Activated T-helper 17 cell treated with anti-CD3 and anti-CD28 coated beads, Interleukin-2, amount 50 U/mL, for 72 hours (primary cell): ENCODE results near the gene IGFBP4. TPM values are rescaled to one million over a fixed set of nuclear protein-coding genes. Genes with fewer than 3 reads are reported as not detected.
"Not testable (repeated sequence)": the region's sequence is repeated elsewhere in the genome, so short reads cannot be mapped to it uniquely, and the experiment has no call there.

Experiments
- ATAC-seq: fragments of 150-1000 bp; cut with Tn5 transposase; replicated peaks from 2 replicates; pipeline ENCODE4 v1.10.0; 2021; ENCODE audit warnings: mild to moderate bottlenecking, moderate library complexity
- H3K27ac Mint-ChIP-seq: one replicate; pipeline ENCODE4 v1.8.0; 2022; ENCODE audit warnings: mixed read lengths
- H3K27me3 Mint-ChIP-seq: one replicate; pipeline ENCODE4 v1.8.0; 2022; ENCODE audit warnings: mixed read lengths
- H3K36me3 Mint-ChIP-seq: one replicate; pipeline ENCODE4 v1.8.0; 2022; ENCODE audit warnings: low read depth, mild to moderate bottlenecking, mixed read lengths
- H3K4me1 Mint-ChIP-seq: one replicate; pipeline ENCODE4 v1.8.0; 2022; ENCODE audit warnings: mixed read lengths
- H3K4me3 Mint-ChIP-seq: one replicate; pipeline ENCODE4 v1.8.0; 2022; ENCODE audit warnings: mild to moderate bottlenecking, mixed read lengths
- H3K9me3 Mint-ChIP-seq: one replicate; pipeline ENCODE4 v1.8.0; 2022; ENCODE audit warnings: mixed read lengths
- total RNA-seq, 2 donors: library from RNA; stranded (reverse); gene quantifications; one replicate each; pipeline ENCODE4 v1.2.3, GENCODE V29; 2022

IGFBP4 gene
- 10 to 100 TPM in 1 of 2 donors, 1 to 10 TPM in 1; 5.3 to 33.8 TPM for total RNA-seq

DNA sequence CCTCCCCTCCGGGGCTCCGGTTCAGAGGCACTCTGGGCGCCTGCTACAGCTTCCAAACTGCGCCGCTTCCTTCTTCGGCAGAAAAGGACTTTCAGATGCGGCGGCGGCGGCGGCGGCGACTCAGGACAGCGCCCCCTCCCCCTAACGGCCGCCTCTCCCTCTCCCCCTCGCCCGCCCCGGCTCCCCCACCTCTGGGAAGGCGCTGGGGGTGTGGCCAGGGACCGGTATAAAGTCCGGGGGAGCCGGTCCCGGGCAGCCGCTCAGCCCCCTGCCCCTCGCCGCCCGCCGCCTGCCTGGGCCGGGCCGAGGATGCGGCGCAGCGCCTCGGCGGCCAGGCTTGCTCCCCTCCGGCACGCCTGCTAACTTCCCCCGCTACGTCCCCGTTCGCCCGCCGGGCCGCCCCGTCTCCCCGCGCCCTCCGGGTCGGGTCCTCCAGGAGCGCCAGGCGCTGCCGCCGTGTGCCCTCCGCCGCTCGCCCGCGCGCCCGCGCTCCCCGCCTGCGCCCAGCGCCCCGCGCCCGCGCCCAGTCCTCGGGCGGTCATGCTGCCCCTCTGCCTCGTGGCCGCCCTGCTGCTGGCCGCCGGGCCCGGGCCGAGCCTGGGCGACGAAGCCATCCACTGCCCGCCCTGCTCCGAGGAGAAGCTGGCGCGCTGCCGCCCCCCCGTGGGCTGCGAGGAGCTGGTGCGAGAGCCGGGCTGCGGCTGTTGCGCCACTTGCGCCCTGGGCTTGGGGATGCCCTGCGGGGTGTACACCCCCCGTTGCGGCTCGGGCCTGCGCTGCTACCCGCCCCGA, at the start of gene IGFBP4:
Gene IGFBP4, plus strand, starts transcription at position 255 of the 792 bp plus-strand sequence. Its CDS starts 286 bp downstream, at position 541.
- H3K4me3 Mint-ChIP-seq, result peak within 1 kb of the TSS; percentile 70
- H3K27me3 Mint-ChIP-seq, result no peaks in the 10 kb centered on the region
- H3K4me1 Mint-ChIP-seq, result peaks cover 20% of the 10 kb centered on the region
- peak; percentile 64 for ATAC-seq
- H3K9me3 Mint-ChIP-seq, result no peaks in the 10 kb centered on the region
- H3K27ac Mint-ChIP-seq, result peak within 1 kb of the TSS; percentile 75
- H3K36me3 Mint-ChIP-seq, result peaks cover 18% of the 10 kb centered on the region

DNA sequence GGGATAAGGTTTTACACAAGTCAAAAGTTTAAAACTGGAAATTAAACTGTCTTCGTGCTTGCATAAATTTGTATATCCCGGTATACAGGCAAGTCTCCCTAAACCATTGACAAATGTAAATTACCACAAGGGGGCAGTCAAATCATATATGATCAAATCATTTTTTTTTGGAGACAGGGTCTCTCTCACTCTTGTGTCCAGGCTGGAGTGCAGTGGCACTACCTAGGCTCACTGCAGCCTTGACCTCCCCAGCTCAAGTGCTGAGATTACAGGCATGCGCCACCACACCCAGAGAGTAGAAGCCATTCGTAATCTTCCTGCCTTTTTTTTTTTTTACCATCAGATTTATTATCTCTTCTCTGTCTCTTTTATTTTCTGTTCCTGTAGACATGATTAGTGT, 44.1 kb upstream of the IGFBP4 start:
- peak; percentile 52 for ATAC-seq
- H3K9me3 Mint-ChIP-seq, result no peaks in the 10 kb centered on the region
- peaks cover 5% of the 10 kb centered on the region for H3K4me1 Mint-ChIP-seq
- H3K36me3 Mint-ChIP-seq, result peaks cover 100% of the 10 kb centered on the region
- H3K4me3 Mint-ChIP-seq, result no peak overlapping the region
- no peaks in the 10 kb centered on the region for H3K27me3 Mint-ChIP-seq
- H3K27ac Mint-ChIP-seq, result no peak overlapping the region

DNA sequence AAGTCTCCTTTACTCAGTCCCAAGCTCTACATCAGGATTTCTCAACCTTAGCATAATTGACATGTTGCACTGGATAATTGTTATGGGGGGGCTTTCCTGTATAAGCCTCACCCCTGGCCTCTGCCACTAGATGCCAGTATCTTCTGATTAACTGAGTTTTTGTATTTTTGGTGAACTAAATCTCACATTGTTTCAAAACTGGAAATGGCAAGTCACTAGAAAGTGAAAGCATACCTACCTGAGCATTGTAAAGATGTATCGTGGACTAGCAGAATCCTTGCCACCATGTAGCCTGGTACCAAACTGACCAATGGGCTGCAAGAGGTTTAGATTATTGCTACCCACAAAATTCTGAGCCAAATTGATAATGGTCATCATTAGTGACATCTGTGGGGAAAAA, 40.6 kb upstream of the IGFBP4 start:
- peaks cover 100% of the 10 kb centered on the region for H3K36me3 Mint-ChIP-seq
- peak overlapping the region; percentile 17 for H3K4me3 Mint-ChIP-seq
- H3K4me1 Mint-ChIP-seq, result peaks cover 5% of the 10 kb centered on the region
- no peaks in the 10 kb centered on the region for H3K27me3 Mint-ChIP-seq
- no peak for ATAC-seq
- no peaks in the 10 kb centered on the region for H3K9me3 Mint-ChIP-seq
- no peak overlapping the region for H3K27ac Mint-ChIP-seq

DNA sequence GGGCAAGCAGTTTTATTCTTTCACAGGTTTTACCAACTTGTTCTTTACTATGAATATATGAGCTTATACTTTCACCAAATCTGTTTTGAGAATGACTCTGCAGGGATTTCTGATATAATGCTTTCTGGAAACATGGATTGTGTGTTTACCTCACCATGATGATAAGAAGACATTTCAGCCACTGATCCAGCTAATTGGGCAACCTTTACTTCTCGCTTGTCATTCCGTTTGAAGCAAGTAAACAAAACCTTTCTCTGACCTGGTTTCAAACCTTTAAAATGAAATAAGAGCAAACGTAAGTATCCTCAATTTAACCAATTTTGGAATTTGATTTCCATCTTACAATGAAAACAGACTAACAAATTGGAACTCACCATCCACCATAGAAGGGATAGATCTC, 39.2 kb upstream of the IGFBP4 start:
- peaks cover 5% of the 10 kb centered on the region for H3K4me1 Mint-ChIP-seq
- H3K27ac Mint-ChIP-seq, result no peak overlapping the region
- no peaks in the 10 kb centered on the region for H3K27me3 Mint-ChIP-seq
- H3K36me3 Mint-ChIP-seq, result peaks cover 96% of the 10 kb centered on the region
- no peak for ATAC-seq
- no peaks in the 10 kb centered on the region for H3K9me3 Mint-ChIP-seq
- no peak overlapping the region for H3K4me3 Mint-ChIP-seq

DNA sequence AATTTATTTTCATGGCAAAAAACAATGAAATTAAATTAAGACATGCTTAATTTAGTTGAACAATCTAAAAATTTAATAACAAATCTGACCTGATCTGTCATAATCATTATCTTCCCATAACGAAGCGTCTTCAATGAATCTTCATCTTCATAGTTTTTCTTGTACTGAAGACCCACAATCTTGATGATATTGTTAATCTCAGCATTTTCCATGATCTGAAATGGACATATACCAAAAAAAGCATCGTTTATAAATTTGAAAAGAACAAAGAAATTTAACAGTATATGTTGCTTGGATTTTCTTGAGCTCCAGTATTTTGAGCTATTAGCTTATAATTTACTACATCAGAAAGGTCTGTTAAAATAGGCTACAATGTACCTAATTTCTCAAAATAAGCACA, 35.8 kb upstream of the IGFBP4 start:
- H3K36me3 Mint-ChIP-seq, result peaks cover 95% of the 10 kb centered on the region
- no peak overlapping the region for H3K27ac Mint-ChIP-seq
- no peaks in the 10 kb centered on the region for H3K9me3 Mint-ChIP-seq
- no peak overlapping the region for H3K4me3 Mint-ChIP-seq
- H3K4me1 Mint-ChIP-seq, result peaks cover 8% of the 10 kb centered on the region
- no peaks in the 10 kb centered on the region for H3K27me3 Mint-ChIP-seq
- no peak for ATAC-seq

DNA sequence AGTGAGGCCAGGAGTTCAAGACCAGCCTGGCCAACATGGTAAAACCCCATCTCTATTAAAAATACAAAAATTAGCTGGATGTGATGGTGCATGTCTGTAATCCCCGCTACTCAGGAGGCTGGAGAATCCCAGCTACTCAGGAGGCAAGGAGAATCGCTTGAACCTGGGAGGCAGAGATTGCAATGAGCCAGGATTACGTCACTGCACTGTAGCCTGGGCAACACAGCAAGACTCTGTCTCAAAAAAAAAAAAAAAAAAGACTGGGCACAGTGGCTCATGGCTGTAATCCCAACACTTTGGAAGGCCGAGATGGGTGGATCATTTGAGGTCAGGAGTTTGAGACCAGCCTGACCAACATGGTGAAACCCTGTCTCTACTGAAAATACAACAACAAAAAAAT, 33.7 kb upstream of the IGFBP4 start:
- H3K9me3 Mint-ChIP-seq, H3K27ac Mint-ChIP-seq, H3K27me3 Mint-ChIP-seq, H3K4me3 Mint-ChIP-seq, H3K4me1 Mint-ChIP-seq, ATAC-seq: not testable (repeated sequence)
- peaks cover 95% of the 10 kb centered on the region for H3K36me3 Mint-ChIP-seq

DNA sequence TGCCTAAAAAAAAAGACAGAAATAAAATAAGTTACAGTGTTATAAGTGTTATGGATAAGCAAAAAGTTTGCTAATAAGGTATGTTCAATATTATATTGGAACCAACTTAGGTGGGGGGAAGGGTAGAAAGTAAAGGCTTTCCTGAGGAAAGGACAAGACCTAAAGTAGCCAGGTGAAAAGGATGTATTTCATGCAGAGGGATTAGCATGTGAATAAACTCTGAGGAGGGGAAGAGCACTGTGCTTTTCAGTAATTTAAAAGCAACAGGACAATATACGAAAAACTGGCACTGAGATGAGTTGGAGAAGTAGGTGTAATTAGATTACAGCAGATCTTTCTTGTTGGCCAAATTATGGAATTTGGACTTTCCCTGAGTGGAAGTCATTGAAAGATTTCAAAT, 33.2 kb upstream of the IGFBP4 start:
- Mint-ChIP-seq H3K9me3 (no peaks in the 10 kb centered on the region), H3K27me3 (no peaks in the 10 kb centered on the region), H3K4me1 (peaks cover 8% of the 10 kb centered on the region), H3K4me3 (no peak overlapping the region), H3K36me3 (peaks cover 94% of the 10 kb centered on the region), H3K27ac (no peak overlapping the region)
- ATAC-seq, result no peak

DNA sequence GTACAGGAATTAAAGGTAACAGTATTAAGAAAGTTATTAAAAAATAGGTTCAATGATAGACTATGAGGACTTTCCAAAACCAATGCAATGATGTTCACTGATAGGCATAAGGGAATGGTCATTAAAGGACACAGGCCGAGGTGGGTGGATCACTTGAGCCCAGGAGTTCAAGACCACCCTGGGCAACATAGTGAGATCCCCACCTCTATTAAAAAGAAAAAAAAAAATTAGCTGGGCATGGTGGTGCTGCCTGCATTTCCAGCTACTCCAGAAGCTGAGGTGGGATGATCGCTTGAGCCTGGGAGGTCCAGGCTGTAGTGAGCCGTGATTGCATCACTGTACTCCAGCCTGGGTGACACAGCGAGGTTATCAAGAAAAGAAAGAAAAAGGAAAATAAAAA, 31.4 kb upstream of the IGFBP4 start:
- Mint-ChIP-seq H3K9me3 (no peaks in the 10 kb centered on the region), H3K27ac (no peak overlapping the region), H3K27me3 (no peaks in the 10 kb centered on the region), H3K4me1 (peaks cover 8% of the 10 kb centered on the region), H3K4me3 (no peak overlapping the region), H3K36me3 (peaks cover 94% of the 10 kb centered on the region)
- no peak for ATAC-seq

DNA sequence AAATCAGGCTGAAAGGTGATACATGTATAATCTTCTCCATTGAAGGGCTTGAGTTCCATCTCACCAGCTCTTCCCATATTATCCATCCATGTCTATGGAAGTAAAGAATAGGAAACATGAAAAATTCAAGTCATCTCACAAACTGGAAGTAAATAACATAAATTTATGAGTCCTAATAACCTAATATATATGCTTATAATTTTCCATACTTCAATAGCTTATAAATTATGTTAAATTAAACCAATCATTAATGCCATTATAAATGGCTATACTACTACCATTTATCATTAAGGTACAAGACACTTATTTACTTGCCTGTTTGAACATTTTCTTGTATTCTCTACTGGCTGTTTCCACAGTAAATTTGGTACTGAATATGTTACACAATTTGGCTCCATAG, 30.4 kb upstream of the IGFBP4 start:
- H3K27ac Mint-ChIP-seq, result no peak overlapping the region
- no peaks in the 10 kb centered on the region for H3K27me3 Mint-ChIP-seq
- H3K4me3 Mint-ChIP-seq, result no peak overlapping the region
- ATAC-seq, result no peak
- peaks cover 8% of the 10 kb centered on the region for H3K4me1 Mint-ChIP-seq
- H3K9me3 Mint-ChIP-seq, result no peaks in the 10 kb centered on the region
- H3K36me3 Mint-ChIP-seq, result peaks cover 93% of the 10 kb centered on the region

DNA sequence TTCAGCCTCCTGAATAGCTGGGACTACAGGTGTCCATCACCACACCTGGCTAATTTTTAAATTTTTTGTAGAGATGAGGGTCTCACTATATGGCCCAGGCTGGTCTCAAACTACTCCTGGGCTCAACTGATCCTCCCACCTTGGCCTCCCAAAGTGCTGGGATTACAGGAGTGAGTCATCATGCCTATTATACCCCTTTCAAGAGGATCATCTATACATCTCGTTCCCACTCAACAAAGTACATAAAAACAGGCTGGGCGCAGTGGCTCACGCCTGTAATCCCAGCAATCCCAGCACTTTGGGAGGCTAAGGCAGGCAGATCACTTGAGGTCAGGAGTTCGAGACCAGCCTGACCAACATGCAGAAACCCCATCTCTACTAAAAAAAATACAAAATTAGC, 28.9 kb upstream of the IGFBP4 start:
- not testable (repeated sequence) for H3K27me3 Mint-ChIP-seq, H3K4me1 Mint-ChIP-seq, H3K4me3 Mint-ChIP-seq, H3K27ac Mint-ChIP-seq, H3K9me3 Mint-ChIP-seq, ATAC-seq
- H3K36me3 Mint-ChIP-seq, result peaks cover 85% of the 10 kb centered on the region

DNA sequence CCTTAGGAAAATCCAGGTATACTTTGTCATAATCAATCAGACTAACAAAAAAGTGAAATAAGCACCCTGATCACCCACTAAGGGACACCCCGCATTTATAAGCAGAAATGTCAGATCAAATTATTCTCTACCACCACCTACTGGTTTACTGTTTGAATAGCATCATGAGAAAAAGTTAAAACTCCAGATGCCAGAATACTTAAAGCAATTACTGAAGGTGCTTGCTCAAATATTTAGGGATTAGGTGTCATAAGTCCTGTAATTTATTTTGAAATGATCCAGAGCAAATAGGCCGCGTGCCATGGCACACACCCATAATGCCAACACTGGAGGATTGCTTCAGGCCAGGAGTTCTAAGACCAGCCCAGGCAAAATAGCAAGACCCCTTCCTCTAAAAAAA, 27.9 kb upstream of the IGFBP4 start:
- Mint-ChIP-seq H3K27ac (no peak overlapping the region), H3K4me3 (peak overlapping the region; percentile 96), H3K9me3 (no peaks in the 10 kb centered on the region), H3K4me1 (peaks cover 10% of the 10 kb centered on the region), H3K36me3 (peaks cover 75% of the 10 kb centered on the region), H3K27me3 (no peaks in the 10 kb centered on the region)
- ATAC-seq, result no peak

DNA sequence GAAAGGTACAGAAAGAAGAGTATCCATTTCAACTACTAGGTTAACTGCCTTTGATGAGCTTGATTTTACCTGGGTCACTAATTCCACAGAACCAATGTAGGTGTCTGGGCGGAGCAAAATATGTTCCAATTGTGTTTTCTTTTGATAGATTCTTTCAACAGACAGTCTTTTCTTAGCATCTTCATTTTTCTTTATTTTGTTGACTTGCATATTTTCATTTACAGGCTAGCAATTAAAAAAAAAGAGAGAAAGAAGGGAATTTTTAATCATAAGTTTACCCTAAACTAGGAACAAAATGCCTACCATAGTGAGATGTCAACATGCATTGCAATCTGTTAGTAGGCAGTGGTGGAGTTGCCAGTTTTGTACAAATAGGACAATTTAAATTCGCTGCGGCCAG, 26.6 kb upstream of the IGFBP4 start:
- Mint-ChIP-seq H3K36me3 (peaks cover 62% of the 10 kb centered on the region), H3K27me3 (no peaks in the 10 kb centered on the region), H3K9me3 (no peaks in the 10 kb centered on the region), H3K4me3 (peak overlapping the region; percentile 96), H3K27ac (peak overlapping the region; percentile 86), H3K4me1 (peaks cover 6% of the 10 kb centered on the region)
- ATAC-seq, result no peak

DNA sequence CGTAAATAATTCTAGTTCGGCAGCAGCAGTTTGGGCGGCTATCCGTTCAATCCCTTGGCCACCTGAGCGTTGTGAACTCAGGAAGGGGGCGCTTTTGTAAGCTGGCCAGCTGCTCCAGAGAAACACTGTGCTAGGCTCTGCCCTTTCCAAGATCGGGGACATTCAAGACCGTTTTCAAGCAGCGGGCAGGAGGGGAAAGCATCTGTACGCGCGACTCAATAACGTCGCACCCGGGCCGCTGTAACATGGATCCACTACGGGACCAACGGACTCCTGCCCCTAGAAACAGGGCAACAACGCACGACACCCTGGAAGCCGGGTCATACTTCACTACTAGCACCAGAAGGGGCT, 26.0 kb upstream of the IGFBP4 start:
- Mint-ChIP-seq H3K9me3 (no peaks in the 10 kb centered on the region), H3K4me3 (peak overlapping the region; percentile 96), H3K36me3 (peaks cover 56% of the 10 kb centered on the region), H3K4me1 (peaks cover 6% of the 10 kb centered on the region), H3K27me3 (no peaks in the 10 kb centered on the region), H3K27ac (peak overlapping the region; percentile 86)
- peak; percentile 12 for ATAC-seq

DNA sequence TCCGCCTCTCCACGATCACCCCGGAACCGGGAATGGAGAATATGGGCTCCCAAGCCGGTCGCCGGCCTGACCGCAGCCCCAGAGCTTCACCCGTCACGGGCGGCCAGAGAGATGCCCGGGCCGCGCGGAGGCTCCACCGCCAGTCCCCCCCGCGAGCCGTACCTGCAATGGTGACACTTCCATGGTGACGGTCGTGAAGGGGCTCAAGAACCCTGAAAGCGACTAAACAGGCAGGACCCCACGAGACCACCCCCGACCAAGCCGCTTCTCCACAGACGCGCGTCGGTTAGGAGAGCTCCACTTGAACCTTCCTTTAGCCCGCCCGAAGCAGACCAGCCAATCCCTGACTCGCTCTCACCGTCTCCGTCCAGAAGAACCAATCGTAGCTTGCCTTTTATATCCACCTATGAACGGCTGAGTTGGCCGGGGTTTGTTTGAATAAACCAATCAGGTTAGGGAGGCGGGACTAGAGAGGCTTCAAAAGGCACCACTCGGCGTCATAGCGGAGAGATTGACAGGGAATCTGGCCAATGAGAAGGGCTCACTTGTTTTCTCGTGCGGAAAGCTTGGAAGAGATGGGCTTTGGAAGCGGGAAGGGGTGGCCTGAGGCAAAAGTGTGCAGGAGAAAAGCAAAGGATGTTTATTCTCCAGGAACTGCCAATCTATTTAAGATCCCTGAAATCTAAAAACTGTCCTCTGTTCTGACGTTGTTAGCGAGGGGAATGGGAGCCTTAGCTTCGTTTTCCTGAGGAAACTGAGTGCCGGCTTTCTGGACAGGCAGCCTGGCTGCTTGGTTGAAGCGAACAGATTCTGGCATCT, 25.4 kb upstream of the IGFBP4 start, which contains the start of gene TOP2A:
Gene TOP2A, minus strand, starts transcription at position 288 of the 819 bp plus-strand sequence. Its CDS starts 105 bp downstream, at position 183.
- peak; percentile 98 for ATAC-seq
- H3K9me3 Mint-ChIP-seq, result no peaks in the 10 kb centered on the region
- peak within 1 kb of the TSS; percentile 96 for H3K4me3 Mint-ChIP-seq
- H3K27ac Mint-ChIP-seq, result peak within 1 kb of the TSS; percentile 86
- H3K4me1 Mint-ChIP-seq, result peaks cover 6% of the 10 kb centered on the region
- no peaks in the 10 kb centered on the region for H3K27me3 Mint-ChIP-seq
- H3K36me3 Mint-ChIP-seq, result peaks cover 50% of the 10 kb centered on the region

DNA sequence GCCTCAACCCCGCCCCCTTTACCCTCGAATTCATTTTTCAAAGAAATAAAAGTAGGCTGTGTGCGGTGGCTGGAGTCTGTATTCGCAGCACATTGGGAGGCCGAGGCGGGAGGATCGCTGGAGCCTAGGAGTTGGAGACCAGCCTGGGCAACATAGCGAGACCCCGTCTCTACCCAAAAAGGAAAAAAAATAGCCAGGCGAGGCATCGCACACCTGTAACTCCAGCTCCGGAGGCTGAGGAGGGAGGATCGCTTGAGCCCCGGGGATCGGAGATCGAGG, 24.9 kb upstream of the IGFBP4 start:
- no peak for ATAC-seq
- Mint-ChIP-seq H3K9me3 (no peaks in the 10 kb centered on the region), H3K27ac (peak overlapping the region; percentile 86), H3K36me3 (peaks cover 45% of the 10 kb centered on the region), H3K4me1 (peaks cover 6% of the 10 kb centered on the region), H3K27me3 (no peaks in the 10 kb centered on the region), H3K4me3 (peak overlapping the region; percentile 96)
